ENCODE data around the gene ADGRF5.

Gene ADGRF5

GRCh38 chr6:46930331-46930730 lies 8.6 kb upstream of the ADGRF5 start:
- no peak for DNase-seq (ENCODE audit: low spot score)

GRCh38 chr6:46927066-46927465 lies 5.3 kb upstream of the ADGRF5 start:
- DNase-seq (ENCODE audit: low spot score) = no peak

DNA sequence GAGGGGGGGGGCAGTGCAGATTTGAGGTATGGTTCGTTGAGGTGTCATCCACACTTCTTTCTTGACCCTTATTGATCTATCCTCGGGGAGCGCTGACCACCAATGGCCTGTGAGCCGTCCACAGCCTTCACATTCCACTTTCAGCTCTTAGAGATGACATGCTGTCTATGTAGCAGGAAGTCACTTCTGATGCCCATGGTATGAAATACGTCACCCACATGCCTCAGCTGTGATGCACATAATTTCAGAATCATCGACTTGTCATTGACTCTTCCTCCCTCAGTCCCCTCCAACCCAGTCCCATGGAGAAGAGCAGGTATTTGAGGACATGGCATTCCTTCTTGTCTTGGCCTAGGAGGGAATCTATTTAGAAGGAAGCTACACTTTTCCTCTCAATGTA lies 4.7 kb upstream of the ADGRF5 start:
- no peak for DNase-seq (ENCODE audit: low spot score)

- no peak for DNase-seq (ENCODE audit: low spot score)
Observed at GRCh38 chr6:46925563-46926253, 4.0 kb upstream of the ADGRF5 start.

- no peak for DNase-seq (ENCODE audit: low spot score)
Observed at GRCh38 chr6:46923476-46923875, 1.7 kb upstream of the ADGRF5 start.

DNA sequence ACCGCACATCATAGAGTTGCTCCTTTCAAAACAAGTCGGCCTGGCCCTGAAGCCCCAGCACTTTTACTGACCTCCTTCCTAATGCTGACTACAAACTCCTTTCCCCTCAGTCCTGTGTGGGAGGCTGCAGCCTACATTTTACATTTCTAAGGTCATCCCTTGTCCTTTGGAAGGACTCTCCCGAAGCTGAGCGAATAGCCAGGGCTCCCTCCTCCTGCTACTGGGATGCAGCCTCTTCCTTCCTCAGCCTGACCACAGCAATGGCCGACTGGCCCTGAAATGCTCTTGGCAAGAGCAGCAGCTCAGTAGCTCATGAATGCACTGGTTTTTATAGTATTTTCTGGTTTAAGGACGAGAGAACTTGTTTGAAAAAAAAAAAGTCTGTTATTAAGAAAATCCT lies 679 bp downstream of the ADGRF5 start:
- DNase-seq (ENCODE audit: low spot score) = no peak

- no peak for DNase-seq (ENCODE audit: low spot score)
Observed at GRCh38 chr6:46918806-46919205, 2.9 kb downstream of the ADGRF5 start.

GRCh38 chr6:46917002-46917545 lies 4.7 kb downstream of the ADGRF5 start:
- DNase-seq (ENCODE audit: low spot score) = no peak

DNA sequence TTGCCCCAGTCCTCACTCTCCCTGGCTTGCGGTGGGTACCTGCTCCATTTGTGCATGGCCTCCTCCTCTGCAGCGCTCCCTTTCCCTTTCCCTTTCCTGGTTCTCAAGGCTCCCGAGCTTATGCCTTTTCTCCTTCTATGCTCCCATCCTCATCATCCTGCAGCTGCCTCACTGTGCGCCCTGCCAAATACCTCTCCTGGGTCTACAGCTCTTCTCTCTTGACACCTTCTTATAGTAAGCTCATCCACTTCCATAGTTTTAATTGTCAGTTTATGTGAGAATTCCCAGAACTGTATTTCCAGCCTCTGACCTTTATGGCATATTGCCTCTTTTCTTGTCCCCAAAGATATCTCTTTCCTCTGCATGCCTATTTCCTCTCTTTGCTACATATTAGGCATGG lies 5.9 kb downstream of the ADGRF5 start:
- DNase-seq (ENCODE audit: low spot score) = no peak

DNA sequence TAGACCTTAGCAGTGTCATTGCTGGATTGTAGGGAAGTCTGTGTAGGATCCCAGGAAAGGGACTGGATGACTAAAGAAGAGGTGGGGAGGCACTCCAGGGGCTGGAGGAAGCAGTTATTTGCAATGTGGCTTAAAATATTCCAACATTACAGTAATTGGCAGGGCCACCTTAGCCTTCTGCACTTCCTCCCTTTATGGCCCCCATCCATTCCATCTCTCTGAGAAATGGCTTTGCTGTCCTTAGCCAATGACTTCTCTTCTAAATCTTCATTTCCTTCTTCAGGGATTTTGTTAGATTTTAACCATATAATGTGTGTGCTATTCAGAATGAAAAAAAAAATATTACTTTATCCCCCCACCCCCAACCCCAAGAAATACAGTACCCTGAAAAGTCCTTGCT lies 6.4 kb downstream of the ADGRF5 start:
- no peak for DNase-seq (ENCODE audit: low spot score)

DNA sequence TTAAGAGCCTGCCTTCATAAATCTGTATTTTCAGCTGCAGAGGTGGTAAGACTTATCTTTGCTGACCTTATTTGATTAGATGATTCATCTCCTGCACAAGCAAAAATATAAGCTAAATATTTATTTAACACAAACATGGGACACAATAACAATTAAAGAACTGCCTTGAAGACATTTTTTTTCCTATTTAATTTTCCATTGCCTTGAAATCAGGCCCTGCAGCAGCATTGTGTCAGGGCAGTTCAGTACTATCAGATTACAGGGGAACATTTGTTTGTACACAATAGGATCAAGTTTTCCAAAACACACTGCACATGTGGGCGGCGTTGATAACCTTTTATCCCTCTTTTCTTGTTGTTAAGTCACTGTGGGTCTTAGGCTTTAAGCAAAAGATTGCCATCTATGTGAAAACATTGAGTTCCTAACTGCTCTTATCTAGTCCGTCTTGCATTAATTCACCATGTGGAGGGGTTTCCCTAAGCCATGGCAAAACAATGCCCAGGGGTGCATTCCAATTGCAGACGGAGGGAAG lies 7.4 kb downstream of the ADGRF5 start:
- DNase-seq (ENCODE audit: low spot score) = no peak

DNA sequence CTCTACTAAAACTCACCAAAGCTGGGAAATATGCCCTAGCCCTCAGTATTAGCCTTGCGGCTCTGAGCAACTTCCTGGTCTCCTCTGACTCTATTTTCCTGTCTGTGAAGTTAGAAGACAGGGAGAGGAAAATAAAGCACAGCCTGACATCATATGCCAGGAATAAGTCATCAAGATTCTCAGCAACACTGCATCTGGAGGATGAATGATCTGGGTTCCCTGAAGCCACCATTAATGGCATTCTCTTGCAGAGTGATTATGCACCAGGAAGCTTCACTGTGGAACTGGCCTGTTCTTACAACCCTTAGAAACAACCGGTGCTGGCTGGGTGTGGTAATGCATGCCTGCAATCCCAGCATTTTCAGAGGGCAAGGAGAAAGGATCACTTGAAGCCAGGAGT lies 12.4 kb downstream of the ADGRF5 start:
- DNase-seq (ENCODE audit: low spot score) = no peak

DNA sequence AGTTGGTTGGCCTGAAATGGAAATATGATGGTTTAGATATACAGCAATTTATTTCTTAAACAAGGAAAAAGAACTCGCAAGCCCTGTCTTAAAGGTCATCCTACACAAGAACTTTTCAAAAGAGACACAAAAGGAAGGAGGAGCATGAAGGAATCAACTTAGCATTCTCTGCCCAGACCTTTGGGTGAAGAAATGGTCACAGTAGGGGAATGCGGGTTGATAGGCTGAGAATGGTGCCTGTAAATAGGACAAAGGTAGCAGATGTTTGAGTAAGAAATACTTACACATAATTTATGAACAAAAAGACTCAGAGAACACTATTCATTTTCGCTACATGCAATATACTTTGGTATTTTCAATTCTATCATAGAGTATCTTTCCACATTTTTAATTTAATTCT lies 15.0 kb downstream of the ADGRF5 start:
- DNase-seq (ENCODE audit: low spot score) = no peak

GRCh38 chr6:46904117-46904516 lies 17.6 kb downstream of the ADGRF5 start:
- DNase-seq (ENCODE audit: low spot score) = no peak

DNA sequence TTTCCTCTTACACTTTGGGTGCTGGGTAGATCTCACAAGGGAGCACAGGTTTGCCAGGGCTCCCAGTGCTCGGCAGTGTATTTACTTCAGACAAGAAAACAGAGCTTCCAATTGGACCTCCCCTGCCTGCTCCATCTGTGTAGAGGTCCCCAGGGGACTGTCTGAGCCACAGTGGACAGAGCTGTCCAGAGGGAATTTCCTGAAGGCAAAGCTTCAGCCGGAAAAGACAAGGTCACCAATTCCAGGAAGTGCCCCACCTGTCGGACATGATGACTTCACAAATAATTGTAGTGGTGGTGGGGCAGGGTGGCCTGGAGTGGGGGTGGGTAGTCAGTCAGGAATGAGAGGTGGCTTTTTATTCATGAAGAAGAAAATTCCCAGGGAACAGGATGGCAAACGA lies 18.6 kb downstream of the ADGRF5 start:
- no peak for DNase-seq (ENCODE audit: low spot score)

DNA sequence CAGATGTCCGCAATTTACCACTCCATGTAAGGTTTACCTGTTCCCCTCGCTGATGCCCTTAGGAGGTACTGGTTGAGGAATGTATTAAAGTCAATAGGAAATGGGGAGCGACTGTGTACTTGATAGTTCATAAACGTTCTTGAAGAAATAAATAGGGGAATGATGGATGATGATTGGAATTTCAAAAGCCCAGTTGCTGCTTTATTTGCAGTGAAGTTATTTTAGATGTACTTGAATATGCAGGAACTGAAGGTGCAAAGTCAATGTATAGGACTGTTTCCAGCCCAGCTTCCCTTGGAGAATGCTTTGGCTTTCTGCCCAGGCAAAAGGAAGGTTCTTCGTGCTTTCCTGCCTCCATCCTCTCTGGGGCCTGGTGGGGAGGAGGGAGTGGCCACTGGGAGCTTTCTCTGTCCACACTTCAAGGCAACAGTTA lies 19.8 kb downstream of the ADGRF5 start:
- DNase-seq (ENCODE audit: low spot score) = no peak

DNA sequence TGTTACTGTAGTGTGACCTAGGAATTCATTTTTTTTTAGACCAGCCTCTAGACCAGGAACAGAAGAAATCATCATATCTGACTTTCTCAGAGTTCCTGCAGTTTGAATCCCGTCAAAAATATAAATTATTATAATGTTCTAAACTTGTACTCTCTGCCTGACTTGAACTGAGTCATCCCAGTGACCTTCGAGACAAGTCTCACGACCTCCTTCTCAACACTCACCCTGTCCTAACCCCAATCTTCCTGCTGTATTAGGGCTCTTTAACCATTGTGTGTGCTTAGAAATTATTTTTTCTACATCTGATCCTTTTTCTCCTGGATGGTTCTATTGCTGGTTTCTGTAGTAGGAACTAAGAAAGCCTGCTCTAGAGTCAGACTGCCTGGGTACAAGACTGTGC lies 21.5 kb downstream of the ADGRF5 start:
- no peak for DNase-seq (ENCODE audit: low spot score)

- no peak for DNase-seq (ENCODE audit: low spot score)
Observed at GRCh38 chr6:46899659-46900058, 22.1 kb downstream of the ADGRF5 start.

GRCh38 chr6:46898006-46898405 lies 23.7 kb downstream of the ADGRF5 start:
- no peak for DNase-seq (ENCODE audit: low spot score)

DNA sequence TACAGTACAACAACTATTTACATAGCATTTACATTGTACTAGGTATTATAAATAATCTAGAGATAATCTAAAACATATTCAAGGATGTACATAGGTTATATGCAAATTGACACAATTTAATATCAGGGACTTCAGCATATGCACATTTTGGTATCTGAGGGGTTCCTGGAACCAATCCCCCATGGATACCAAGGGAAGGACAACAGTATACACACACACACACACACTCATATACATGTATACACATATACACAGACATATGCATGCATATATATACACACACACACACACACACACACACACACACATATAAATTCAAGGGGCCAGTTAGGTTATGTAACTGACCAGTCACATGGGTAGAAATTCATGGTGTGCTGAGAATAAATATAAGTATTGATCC lies 24.9 kb downstream of the ADGRF5 start:
- no peak for DNase-seq (ENCODE audit: low spot score)

- DNase-seq (ENCODE audit: low spot score) = no peak
Observed at GRCh38 chr6:46895930-46896329, 25.8 kb downstream of the ADGRF5 start.

DNA sequence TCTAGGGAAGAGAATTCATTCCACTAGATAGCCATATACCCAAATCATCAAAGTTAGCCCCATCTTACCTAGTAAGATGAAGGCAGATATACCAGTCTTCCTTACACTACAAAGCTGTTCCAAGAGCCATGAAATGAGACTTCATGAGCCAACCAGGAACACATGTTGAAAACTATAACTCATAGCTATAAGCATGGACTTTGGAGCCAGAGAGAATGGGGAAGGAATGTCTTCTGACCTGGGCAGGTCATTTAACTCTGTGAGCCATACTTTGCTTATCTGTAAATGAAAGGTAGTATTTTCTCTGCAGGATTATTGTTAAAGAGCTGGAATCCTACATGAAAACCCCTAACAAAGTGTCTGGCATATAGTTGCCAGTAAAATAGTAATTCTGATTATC lies 27.3 kb downstream of the ADGRF5 start:
- DNase-seq (ENCODE audit: low spot score) = no peak

GRCh38 chr6:46893648-46894047 lies 28.1 kb downstream of the ADGRF5 start:
- no peak for DNase-seq (ENCODE audit: low spot score)

GRCh38 chr6:46891252-46891795 lies 30.4 kb downstream of the ADGRF5 start:
- DNase-seq (ENCODE audit: low spot score) = no peak
